ENCODE data around the gene SLC16A8. TPM values are rescaled to one million over a fixed set of nuclear protein-coding genes. Genes with fewer than 3 reads are reported as not detected.

The SLC16A8 gene, protein sequence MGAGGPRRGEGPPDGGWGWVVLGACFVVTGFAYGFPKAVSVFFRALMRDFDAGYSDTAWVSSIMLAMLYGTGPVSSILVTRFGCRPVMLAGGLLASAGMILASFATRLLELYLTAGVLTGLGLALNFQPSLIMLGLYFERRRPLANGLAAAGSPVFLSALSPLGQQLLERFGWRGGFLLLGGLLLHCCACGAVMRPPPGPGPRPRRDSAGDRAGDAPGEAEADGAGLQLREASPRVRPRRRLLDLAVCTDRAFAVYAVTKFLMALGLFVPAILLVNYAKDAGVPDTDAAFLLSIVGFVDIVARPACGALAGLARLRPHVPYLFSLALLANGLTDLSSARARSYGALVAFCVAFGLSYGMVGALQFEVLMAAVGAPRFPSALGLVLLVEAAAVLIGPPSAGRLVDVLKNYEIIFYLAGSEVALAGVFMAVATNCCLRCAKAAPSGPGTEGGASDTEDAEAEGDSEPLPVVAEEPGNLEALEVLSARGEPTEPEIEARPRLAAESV
- not detected for polyA plus RNA-seq (2013, experiment 1 of 2)
- not detected for polyA plus RNA-seq (2013, experiment 2 of 2)

DNA sequence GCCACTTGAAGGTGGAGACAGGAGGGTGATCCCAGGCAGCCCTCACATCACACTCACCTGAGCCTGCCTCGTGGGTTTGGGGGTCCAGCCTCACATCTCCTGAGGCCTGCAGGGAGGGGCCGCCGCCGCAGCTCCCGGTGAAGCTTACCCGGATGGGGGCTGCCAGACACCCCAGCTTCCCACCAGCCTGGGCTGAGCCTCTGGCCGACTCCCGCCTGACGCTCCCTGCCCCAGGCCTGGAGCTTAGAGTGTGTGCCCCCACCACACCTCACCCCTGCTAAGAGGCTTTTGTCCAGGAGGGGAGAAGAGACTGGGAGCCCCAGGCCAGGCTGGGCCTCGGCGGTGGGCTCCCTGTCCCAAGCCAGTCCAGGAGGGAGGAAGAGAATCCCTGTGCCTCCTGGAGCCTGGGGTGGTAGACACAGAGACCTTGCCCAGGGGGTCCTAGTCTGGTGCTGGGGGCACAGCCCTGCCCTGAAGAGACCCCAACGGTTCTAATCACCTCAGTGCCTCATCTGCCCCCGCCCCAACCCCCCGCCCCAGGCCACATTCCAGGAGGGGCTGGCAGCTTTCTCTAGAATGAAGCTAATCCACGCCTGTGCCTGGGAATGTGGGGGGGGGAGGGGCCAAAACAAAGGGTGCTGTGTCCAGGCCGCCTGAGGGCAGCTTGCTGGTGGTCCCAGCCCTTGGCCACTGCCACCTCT lies at the start of gene SLC16A8:
SLC16A8 (minus strand) TSS at position 254 of the 701 bp plus-strand sequence. CDS start 1,311 bp downstream, outside the sequence.
- 48% methylated on average over 14 of the region's 16 CpGs for WGBS
- H3K4me3 ChIP-seq (ENCODE audit: low read length) = no peak within 1 kb of the TSS
- H3K27ac ChIP-seq (ENCODE audit: low read depth, low read length) = peak within 1 kb of the TSS; percentile 55; the same call in 1 of the 2 replicates
- H3K9me3 ChIP-seq (ENCODE audit: insufficient read depth, low read depth, low read length) = no peaks in the 10 kb centered on the region
- H3K4me1 ChIP-seq (ENCODE audit: insufficient read depth, low read length) = peaks cover 19% of the 10 kb centered on the region
- peaks cover 28% of the 10 kb centered on the region for H3K27me3 ChIP-seq (ENCODE audit: insufficient read depth, low read length)
- H3K9ac ChIP-seq (ENCODE audit: low read depth, low read length) = peak within 1 kb of the TSS; percentile 54; the same call in 1 of the 2 replicates
- H3K36me3 ChIP-seq (ENCODE audit: insufficient read depth, low read length) = no peaks in the 10 kb centered on the region

DNA sequence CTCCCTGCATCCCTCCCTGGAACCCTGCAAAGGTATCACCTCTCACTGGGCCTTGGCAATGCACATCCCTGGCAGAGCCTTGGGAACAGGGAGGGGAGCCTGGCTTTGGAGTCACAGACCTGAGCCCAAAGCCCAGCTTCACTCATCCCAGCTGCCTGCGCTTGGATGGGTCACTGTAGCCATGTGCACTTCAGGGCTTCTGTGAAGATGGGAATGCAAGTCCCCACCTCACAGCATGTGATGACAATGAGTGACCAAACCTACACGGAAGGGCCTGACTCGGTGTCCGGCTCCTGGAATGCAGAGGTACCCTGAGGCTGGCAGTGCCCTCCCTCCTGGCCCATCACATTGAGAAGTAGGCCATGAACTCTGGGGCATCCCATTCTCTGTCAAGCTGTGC lies 49.3 kb upstream of the SLC16A8 start:
- H3K27me3 ChIP-seq (ENCODE audit: insufficient read depth, low read length) = no peaks in the 10 kb centered on the region
- H3K36me3 ChIP-seq (ENCODE audit: insufficient read depth, low read length) = no peaks in the 10 kb centered on the region
- no peaks in the 10 kb centered on the region for H3K9me3 ChIP-seq (ENCODE audit: insufficient read depth, low read depth, low read length)
- WGBS = 93% methylated on average over 4 of the region's 4 CpGs
- no peaks in the 10 kb centered on the region for H3K4me1 ChIP-seq (ENCODE audit: insufficient read depth, low read length)
- H3K4me3 ChIP-seq (ENCODE audit: low read length) = no peak overlapping the region
- H3K27ac ChIP-seq (ENCODE audit: low read depth, low read length) = no peak overlapping the region
- H3K9ac ChIP-seq (ENCODE audit: low read depth, low read length) = no peak overlapping the region

DNA sequence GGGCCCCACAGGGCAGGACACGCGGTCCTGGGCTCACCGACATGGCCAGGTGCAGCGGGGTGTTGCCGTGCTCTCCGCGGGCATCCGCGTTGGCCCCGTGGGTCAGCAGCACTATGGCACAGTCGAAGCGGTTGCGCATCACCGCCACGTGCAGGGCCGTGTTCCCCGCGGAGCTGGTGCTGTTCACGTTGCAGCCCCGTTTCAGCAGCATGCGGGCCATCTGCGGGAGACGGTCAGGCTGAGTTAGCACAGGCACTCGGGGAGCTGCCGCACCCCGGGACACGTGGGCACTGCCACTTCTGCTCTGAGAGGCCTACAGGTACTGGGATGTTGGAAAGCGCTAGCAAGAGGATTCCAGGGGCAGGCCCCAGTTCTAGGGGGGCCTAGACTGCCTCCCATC lies 48.8 kb upstream of the SLC16A8 start:
- WGBS = 95% methylated on average over 28 of the region's 28 CpGs
- no peak overlapping the region for H3K9ac ChIP-seq (ENCODE audit: low read depth, low read length)
- no peaks in the 10 kb centered on the region for H3K27me3 ChIP-seq (ENCODE audit: insufficient read depth, low read length)
- no peaks in the 10 kb centered on the region for H3K36me3 ChIP-seq (ENCODE audit: insufficient read depth, low read length)
- no peaks in the 10 kb centered on the region for H3K9me3 ChIP-seq (ENCODE audit: insufficient read depth, low read depth, low read length)
- H3K4me3 ChIP-seq (ENCODE audit: low read length) = no peak overlapping the region
- no peak overlapping the region for H3K27ac ChIP-seq (ENCODE audit: low read depth, low read length)
- H3K4me1 ChIP-seq (ENCODE audit: insufficient read depth, low read length) = no peaks in the 10 kb centered on the region

DNA sequence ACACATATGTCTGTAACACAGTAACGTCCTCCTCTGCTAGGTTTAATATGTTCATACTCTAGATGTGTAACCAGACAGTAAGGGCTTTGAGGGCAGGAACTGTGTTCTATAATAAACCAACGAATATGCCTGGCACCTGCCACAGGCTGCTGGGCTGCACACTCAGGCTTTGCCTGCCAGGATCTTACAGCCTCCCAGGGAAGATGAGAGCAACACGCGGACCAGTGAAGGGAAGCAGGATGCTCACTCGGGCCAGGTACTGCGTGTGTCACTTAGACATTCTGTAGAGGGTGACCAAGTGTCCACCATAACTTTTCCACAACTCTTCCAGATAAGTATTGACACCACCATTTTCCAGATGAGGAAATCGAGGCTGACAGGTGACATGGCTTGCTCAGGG lies 48.2 kb upstream of the SLC16A8 start:
- Histone ChIP-seq H3K27ac (ENCODE audit: low read depth, low read length) (no peak overlapping the region), H3K27me3 (ENCODE audit: insufficient read depth, low read length) (no peaks in the 10 kb centered on the region), H3K9ac (ENCODE audit: low read depth, low read length) (no peak overlapping the region), H3K4me3 (ENCODE audit: low read length) (no peak overlapping the region), H3K9me3 (ENCODE audit: insufficient read depth, low read depth, low read length) (no peaks in the 10 kb centered on the region), H3K4me1 (ENCODE audit: insufficient read depth, low read length) (no peaks in the 10 kb centered on the region), H3K36me3 (ENCODE audit: insufficient read depth, low read length) (no peaks in the 10 kb centered on the region)
- 95% methylated on average over 7 of the region's 7 CpGs for WGBS

DNA sequence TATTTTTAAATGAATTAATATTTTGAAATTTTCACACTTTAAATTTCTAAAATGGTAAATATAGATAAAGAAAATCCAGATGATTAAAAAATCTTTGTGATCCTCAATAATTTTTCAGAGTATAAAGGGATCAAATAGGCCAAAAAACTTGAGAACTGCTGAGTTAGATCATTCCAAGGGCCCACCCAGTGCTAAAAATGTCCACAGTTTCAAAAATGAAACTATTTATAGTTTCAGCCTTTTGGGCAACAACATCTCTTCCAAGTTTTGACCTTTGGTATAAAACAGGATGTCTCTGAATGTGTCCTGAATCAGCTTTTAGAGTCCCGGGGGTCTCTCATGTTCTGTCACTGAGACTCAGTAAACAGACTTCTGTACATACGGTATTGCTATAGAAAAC lies 47.4 kb upstream of the SLC16A8 start:
- H3K36me3 ChIP-seq (ENCODE audit: insufficient read depth, low read length) = no peaks in the 10 kb centered on the region
- WGBS = 93% methylated on average over 2 of the region's 2 CpGs

DNA sequence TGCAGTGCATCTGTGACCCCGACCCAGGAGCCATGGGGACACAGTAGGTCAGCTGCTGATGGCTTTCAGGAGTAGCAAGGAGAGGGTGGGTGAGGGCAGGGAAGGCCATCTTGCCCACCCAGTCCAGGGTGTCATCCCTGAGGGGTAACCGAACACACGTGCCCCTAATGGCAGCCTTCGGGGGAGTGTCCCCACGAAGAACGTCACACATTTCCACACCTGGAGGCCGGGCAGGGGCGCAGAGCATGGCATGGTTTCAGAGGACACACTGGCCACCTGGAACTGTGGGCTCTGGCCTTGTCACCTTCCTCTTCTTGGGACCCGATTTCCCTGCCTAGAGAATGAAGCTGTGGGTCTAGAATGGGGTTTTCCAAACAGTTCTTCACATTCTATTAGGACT lies 45.9 kb upstream of the SLC16A8 start:
- WGBS = 92% methylated on average over 9 of the region's 9 CpGs

More for the DNA sequence above, 47.4 kb upstream of the SLC16A8 start:
- no peak overlapping the region for H3K9ac ChIP-seq (ENCODE audit: low read depth, low read length)
- no peaks in the 10 kb centered on the region for H3K4me1 ChIP-seq (ENCODE audit: insufficient read depth, low read length)
- no peak overlapping the region for H3K27ac ChIP-seq (ENCODE audit: low read depth, low read length)
- no peaks in the 10 kb centered on the region for H3K9me3 ChIP-seq (ENCODE audit: insufficient read depth, low read depth, low read length)
- no peak overlapping the region for H3K4me3 ChIP-seq (ENCODE audit: low read length)
- no peaks in the 10 kb centered on the region for H3K27me3 ChIP-seq (ENCODE audit: insufficient read depth, low read length)

DNA sequence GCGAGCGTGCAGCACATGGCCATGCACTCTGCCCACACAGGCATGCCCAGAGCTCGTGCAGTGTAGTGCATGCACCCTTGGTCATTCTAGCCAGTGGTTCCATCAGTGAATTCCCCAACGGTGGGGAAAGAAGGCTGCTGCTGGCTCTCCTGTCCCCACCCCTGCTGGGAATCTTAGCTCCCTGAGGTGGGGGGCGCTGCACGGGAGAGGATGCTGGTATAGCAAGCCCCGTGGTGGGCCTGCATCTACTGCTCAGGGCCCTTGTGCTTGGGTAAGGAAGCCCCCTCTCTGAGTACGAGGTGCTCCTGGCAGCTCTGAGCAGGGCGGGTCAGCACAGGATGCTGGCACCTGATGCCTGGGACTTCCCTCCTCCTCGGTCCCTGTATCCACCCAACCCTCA lies 45.0 kb upstream of the SLC16A8 start:
- no peaks in the 10 kb centered on the region for H3K36me3 ChIP-seq (ENCODE audit: insufficient read depth, low read length)
- H3K27ac ChIP-seq (ENCODE audit: low read depth, low read length) = no peak overlapping the region
- WGBS = 92% methylated on average over 10 of the region's 10 CpGs
- no peak overlapping the region for H3K4me3 ChIP-seq (ENCODE audit: low read length)
- H3K4me1 ChIP-seq (ENCODE audit: insufficient read depth, low read length) = no peaks in the 10 kb centered on the region
- no peak overlapping the region for H3K9ac ChIP-seq (ENCODE audit: low read depth, low read length)
- H3K9me3 ChIP-seq (ENCODE audit: insufficient read depth, low read depth, low read length) = no peaks in the 10 kb centered on the region
- no peaks in the 10 kb centered on the region for H3K27me3 ChIP-seq (ENCODE audit: insufficient read depth, low read length)

More for the DNA sequence above, 45.9 kb upstream of the SLC16A8 start:
- Histone ChIP-seq H3K9ac (ENCODE audit: low read depth, low read length) (no peak overlapping the region), H3K9me3 (ENCODE audit: insufficient read depth, low read depth, low read length) (no peaks in the 10 kb centered on the region), H3K36me3 (ENCODE audit: insufficient read depth, low read length) (no peaks in the 10 kb centered on the region), H3K27me3 (ENCODE audit: insufficient read depth, low read length) (no peaks in the 10 kb centered on the region), H3K27ac (ENCODE audit: low read depth, low read length) (no peak overlapping the region), H3K4me1 (ENCODE audit: insufficient read depth, low read length) (no peaks in the 10 kb centered on the region), H3K4me3 (ENCODE audit: low read length) (no peak overlapping the region)

DNA sequence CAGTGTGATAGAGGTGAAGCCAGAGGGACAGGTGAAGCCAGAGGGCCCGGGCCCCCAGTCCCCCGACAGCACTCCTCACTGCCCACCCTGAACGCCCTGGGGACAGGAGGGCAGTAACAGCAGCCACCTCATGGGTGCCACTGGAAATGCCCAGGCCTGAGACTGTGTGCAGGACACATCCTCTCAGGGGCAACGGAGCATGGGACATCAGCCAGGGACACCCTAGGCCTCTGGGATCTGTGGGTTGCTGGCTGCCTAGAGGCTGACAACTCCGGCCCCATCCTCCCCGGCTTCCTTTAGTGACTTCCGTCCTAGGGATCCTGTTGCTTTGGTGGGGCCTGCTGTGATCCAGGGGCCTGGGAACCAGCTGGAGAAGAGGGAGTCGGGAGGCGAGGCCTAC lies 43.9 kb upstream of the SLC16A8 start:
- H3K36me3 ChIP-seq (ENCODE audit: insufficient read depth, low read length) = no peaks in the 10 kb centered on the region
- H3K4me1 ChIP-seq (ENCODE audit: insufficient read depth, low read length) = no peaks in the 10 kb centered on the region
- 88% methylated on average over 9 of the region's 9 CpGs for WGBS
- no peak overlapping the region for H3K9ac ChIP-seq (ENCODE audit: low read depth, low read length)
- H3K27ac ChIP-seq (ENCODE audit: low read depth, low read length) = no peak overlapping the region
- H3K27me3 ChIP-seq (ENCODE audit: insufficient read depth, low read length) = no peaks in the 10 kb centered on the region
- no peaks in the 10 kb centered on the region for H3K9me3 ChIP-seq (ENCODE audit: insufficient read depth, low read depth, low read length)
- no peak overlapping the region for H3K4me3 ChIP-seq (ENCODE audit: low read length)

DNA sequence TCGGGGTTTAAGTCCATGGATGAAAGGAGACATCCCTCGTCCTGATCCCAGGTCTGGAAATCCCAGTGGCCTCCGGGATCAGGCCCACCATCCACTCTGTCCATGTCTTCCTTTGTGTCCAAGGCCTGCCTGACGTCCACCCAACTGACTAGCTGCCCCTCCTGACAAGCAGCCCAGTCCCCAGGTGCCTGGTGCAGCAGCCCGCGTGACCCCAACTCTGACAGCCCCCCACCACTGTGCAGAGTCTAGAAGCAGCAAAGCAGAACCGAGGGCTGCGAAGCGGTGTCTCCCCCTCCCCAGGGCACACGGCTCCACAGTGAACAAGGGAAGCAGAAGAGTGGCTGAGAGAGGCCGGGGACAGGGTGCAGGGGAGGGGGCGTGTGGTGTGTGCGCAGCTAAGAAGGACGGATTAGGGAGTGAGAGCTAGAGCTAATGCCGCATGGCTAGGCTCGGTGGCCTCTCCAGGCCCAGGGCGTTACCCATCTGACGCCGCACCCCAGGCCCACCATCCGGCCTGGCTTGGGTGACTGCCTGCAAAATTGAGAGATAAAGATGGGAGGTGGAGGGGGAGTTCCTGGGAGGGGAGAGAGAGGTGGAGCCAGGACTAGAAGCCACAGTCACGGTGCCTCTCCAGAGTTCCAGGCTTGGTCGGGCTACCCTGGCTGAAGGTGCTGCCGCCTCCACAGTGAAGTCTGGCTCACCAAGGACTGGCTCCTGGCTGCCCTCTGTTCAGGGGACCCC lies 43.1 kb upstream of the SLC16A8 start:
- H3K27me3 ChIP-seq (ENCODE audit: insufficient read depth, low read length) = no peaks in the 10 kb centered on the region
- no peak overlapping the region for H3K27ac ChIP-seq (ENCODE audit: low read depth, low read length)
- no peaks in the 10 kb centered on the region for H3K4me1 ChIP-seq (ENCODE audit: insufficient read depth, low read length)
- no peaks in the 10 kb centered on the region for H3K36me3 ChIP-seq (ENCODE audit: insufficient read depth, low read length)
- no peak overlapping the region for H3K4me3 ChIP-seq (ENCODE audit: low read length)
- H3K9me3 ChIP-seq (ENCODE audit: insufficient read depth, low read depth, low read length) = no peaks in the 10 kb centered on the region
- H3K9ac ChIP-seq (ENCODE audit: low read depth, low read length) = no peak overlapping the region; the same call in 1 of the 2 replicates
- WGBS = 89% methylated on average over 23 of the region's 23 CpGs

DNA sequence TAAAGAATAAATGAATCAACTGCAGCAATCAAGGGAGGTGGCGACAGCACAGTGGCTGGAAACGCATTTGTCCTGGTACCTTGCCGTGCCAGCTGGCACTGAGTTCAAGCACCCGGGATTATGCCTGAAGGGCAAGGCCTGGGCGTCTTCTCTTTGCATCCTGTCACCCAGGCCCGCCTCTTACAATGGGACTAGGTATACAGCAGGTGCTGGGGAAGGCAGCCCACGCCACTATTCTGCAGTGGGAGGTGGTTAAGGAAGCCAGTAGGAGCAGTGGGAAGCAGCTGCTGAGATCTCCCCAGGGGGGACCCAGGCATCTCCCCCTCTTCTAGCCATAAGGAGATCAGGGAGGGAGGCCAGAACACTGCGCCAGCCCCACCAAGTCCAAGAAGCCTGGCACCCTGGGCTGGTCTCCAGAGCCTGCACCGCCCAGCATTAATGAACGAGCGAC lies 41.8 kb upstream of the SLC16A8 start:
- no peaks in the 10 kb centered on the region for H3K27me3 ChIP-seq (ENCODE audit: insufficient read depth, low read length)
- H3K4me3 ChIP-seq (ENCODE audit: low read length) = no peak overlapping the region
- no peaks in the 10 kb centered on the region for H3K4me1 ChIP-seq (ENCODE audit: insufficient read depth, low read length)
- H3K36me3 ChIP-seq (ENCODE audit: insufficient read depth, low read length) = no peaks in the 10 kb centered on the region
- H3K9me3 ChIP-seq (ENCODE audit: insufficient read depth, low read depth, low read length) = no peaks in the 10 kb centered on the region
- no peak overlapping the region for H3K27ac ChIP-seq (ENCODE audit: low read depth, low read length)
- no peak overlapping the region for H3K9ac ChIP-seq (ENCODE audit: low read depth, low read length)
- 91% methylated on average over 11 of the region's 11 CpGs for WGBS
